ENCODE data around the gene FOXJ3. TPM values are rescaled to one million over a fixed set of nuclear protein-coding genes. Genes with fewer than 3 reads are reported as not detected.

Gene FOXJ3
- total and polyA plus RNA-seq, 2 of the 13 experiments (the other 11 are each of a cell fraction or from before 2014, with no cell fraction given) = 16.6 to 48.5 TPM

- TF ChIP-seq SNRNP70 (IDR thresholded peaks at IDR 0.05; ENCODE audit: low read depth, low read length) (no peak), PHB2 (IDR thresholded peaks at IDR 0.05; ENCODE audit: partially characterized antibody) (no peak), ATF2 (CRISPR knock-in tag; IDR thresholded peaks at IDR 0.05) (peak; percentile 55; the same call in 1 of the 2 replicates), ZNF136 (CRISPR knock-in tag; IDR thresholded peaks at IDR 0.05; ENCODE audit: low read depth) (no peak), SMYD3 (CRISPR knock-in tag; IDR thresholded peaks at IDR 0.05) (no peak), TERF1 (CRISPR knock-in tag; IDR thresholded peaks at IDR 0.05) (no peak), ZNF589 (CRISPR knock-in tag; conservative IDR thresholded peaks at IDR 0.05) (no peak), E2F2 (CRISPR knock-in tag; IDR thresholded peaks at IDR 0.05; ENCODE audit: borderline replicate concordance) (no peak), ZNF354B (CRISPR knock-in tag; IDR thresholded peaks at IDR 0.05) (no peak), MLX (CRISPR knock-in tag; IDR thresholded peaks at IDR 0.05) (0 out of 2 replicates have a peak, but pooled peaks have one; percentile 37), ARHGAP35 (CRISPR knock-in tag; IDR thresholded peaks at IDR 0.05; ENCODE audit: borderline replicate concordance) (no peak), RNF2 (conservative IDR thresholded peaks at IDR 0.05; ENCODE audit: low read depth) (no peak), NFIC (IDR thresholded peaks at IDR 0.05; ENCODE audit: low read length) (peak; percentile 73; the same call in 1 of the 2 replicates), ELF3 (CRISPR knock-in tag; IDR thresholded peaks at IDR 0.05) (peak; percentile 99), ARID5B (CRISPR knock-in tag; IDR thresholded peaks at IDR 0.05) (peak; percentile 95), ZNF451 (CRISPR knock-in tag; IDR thresholded peaks at IDR 0.05) (no peak), SP5 (CRISPR knock-in tag; IDR thresholded peaks at IDR 0.05; ENCODE audit: borderline replicate concordance, low read depth) (peak; percentile 51; the same call in 1 of the 2 replicates), SNAI1 (CRISPR knock-in tag; IDR thresholded peaks at IDR 0.05; ENCODE audit: borderline replicate concordance) (no peak)
These were observed 120.6 kb downstream of the FOXJ3 start (continued) for GRCh38 chr1:42214447-42214871.
